Measurements from ENCODE around the gene CRYBG2. TPM values are rescaled to one million over a fixed set of nuclear protein-coding genes. Genes with fewer than 3 reads are reported as not detected.

The CRYBG2 gene
- total RNA-seq, 4 donors from 2014 or later: 0.35 to 2.7 (median 0.50) TPM

DNA sequence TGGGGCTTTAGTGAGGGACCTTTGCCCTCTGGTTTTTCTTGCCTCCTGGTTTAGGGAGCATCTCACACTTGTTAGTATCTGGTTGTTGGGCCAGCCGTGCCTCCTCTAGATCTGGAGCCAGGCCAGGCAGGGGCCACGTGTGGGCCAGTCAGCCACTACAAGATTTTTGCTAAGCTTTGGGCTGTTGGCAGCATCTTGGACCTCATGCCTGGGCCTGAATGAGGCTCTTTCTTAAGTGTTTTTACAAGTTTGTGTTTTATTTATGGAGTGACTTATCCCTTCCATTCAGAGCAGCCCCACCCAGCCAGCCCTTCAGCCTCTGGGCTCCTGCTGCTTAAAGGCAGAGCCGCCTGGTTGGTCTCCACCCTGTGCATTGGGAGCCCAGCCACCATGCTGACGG, 75.6 kb downstream of the CRYBG2 start:
- no peak for ATAC-seq
- H3K9me3 ChIP-seq: no peaks in the 10 kb centered on the region
- WGBS, 2 donors (ENCODE audit: low coverage in 1 of 2): 33 to 49% methylated on average over 3 of the region's 4 CpGs

DNA sequence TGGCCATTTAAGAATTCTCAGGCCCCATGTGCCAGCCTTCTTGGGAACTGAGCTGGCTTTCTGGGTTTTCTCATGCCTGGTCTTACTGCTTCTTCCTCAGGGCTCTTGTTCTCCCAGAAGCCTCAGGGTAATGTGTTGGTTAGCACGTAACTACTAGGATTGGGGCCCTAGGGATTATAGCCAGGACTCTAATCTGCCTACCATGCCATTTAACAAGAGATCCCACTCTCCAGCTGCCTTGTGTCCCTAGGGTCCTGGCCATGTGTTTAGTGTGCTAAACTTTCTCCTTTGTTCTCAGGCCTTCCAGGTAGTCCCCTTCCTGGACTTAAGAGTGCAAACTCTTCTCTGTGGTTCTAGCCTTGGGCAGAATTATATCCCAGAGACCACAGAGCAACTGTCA, 76.2 kb downstream of the CRYBG2 start:
- Histone ChIP-seq H3K4me1 (peaks cover 0 to 72% (median 49%) of the 10 kb centered on the region in 3 donors), H3K36me3 (peaks cover 0 to 6% of the 10 kb centered on the region in 2 donors), H3K9me3 (no peaks in the 10 kb centered on the region), H3K27ac (peak overlapping the region in 3 of 4 donors; percentile 95 to 97 (median 95)), H3K27me3 (no peaks in the 10 kb centered on the region), H3K4me3 (no peak overlapping the region)
- ATAC-seq: no peak
- 75% methylated on average over 1 of the region's 1 CpG; no CpG with 5 or more reads in 1 of the 2 donors for WGBS, 2 donors (ENCODE audit: low coverage in 1 of 2)
- TF ChIP-seq POLR2AphosphoS5 (IDR thresholded peaks at IDR 0.05): no peak
- TF ChIP-seq, protein P1, sequence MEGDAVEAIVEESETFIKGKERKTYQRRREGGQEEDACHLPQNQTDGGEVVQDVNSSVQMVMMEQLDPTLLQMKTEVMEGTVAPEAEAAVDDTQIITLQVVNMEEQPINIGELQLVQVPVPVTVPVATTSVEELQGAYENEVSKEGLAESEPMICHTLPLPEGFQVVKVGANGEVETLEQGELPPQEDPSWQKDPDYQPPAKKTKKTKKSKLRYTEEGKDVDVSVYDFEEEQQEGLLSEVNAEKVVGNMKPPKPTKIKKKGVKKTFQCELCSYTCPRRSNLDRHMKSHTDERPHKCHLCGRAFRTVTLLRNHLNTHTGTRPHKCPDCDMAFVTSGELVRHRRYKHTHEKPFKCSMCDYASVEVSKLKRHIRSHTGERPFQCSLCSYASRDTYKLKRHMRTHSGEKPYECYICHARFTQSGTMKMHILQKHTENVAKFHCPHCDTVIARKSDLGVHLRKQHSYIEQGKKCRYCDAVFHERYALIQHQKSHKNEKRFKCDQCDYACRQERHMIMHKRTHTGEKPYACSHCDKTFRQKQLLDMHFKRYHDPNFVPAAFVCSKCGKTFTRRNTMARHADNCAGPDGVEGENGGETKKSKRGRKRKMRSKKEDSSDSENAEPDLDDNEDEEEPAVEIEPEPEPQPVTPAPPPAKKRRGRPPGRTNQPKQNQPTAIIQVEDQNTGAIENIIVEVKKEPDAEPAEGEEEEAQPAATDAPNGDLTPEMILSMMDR (IDR thresholded peaks at IDR 0.05): no peak
- no peak for TF ChIP-seq POLR2A (IDR thresholded peaks at IDR 0.05)
- TF ChIP-seq EP300 (IDR thresholded peaks at IDR 0.05): no peak

More for the DNA sequence above, 75.6 kb downstream of the CRYBG2 start:
- Histone ChIP-seq H3K27ac (peak overlapping the region in 3 of 4 donors; percentile 95 to 97 (median 95)), H3K4me1 (peaks cover 0 to 75% (median 49%) of the 10 kb centered on the region in 3 donors), H3K36me3 (peaks cover 0 to 6% of the 10 kb centered on the region in 2 donors), H3K27me3 (no peaks in the 10 kb centered on the region), H3K4me3 (no peak overlapping the region)
- TF ChIP-seq, protein P1 (IDR thresholded peaks at IDR 0.05): no peak
- TF ChIP-seq POLR2AphosphoS5 (IDR thresholded peaks at IDR 0.05) (no peak), EP300 (IDR thresholded peaks at IDR 0.05) (no peak), POLR2A (IDR thresholded peaks at IDR 0.05) (no peak)

DNA sequence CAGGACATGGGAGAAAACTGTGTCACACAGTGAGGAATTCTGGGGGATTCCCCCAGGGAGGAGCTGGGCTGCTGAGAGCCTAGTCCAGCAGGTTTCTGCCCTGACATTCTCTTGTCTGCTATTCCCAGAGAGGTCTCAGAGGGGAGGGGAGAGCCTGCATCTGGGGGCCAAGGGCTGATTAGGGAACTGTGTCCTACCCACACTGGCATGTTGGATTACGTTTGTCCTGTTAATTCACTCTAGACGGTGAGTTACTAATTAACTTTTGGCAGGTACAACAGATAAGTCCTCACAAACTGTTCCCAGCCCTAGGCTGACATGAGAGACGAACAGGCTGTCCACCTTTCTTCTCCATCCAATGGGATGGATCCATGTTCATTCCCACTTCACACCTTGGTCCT, 76.7 kb downstream of the CRYBG2 start:
- no peaks in the 10 kb centered on the region for H3K9me3 ChIP-seq
- H3K36me3 ChIP-seq: peaks cover 0 to 6% of the 10 kb centered on the region in 2 donors
- 100% methylated on average over 1 of the region's 3 CpGs; no CpG with 5 or more reads in 1 of the 2 donors for WGBS, 2 donors (ENCODE audit: low coverage in 1 of 2)
- TF ChIP-seq EP300 (IDR thresholded peaks at IDR 0.05): no peak
- TF ChIP-seq POLR2AphosphoS5 (IDR thresholded peaks at IDR 0.05): no peak
- TF ChIP-seq POLR2A (IDR thresholded peaks at IDR 0.05): no peak
- TF ChIP-seq, protein P1 (IDR thresholded peaks at IDR 0.05): no peak
- H3K27me3 ChIP-seq: no peaks in the 10 kb centered on the region
- H3K4me1 ChIP-seq: peaks cover 0 to 67% (median 49%) of the 10 kb centered on the region in 3 donors
- peak overlapping the region in 3 of 4 donors; percentile 95 to 97 (median 95) for H3K27ac ChIP-seq
- H3K4me3 ChIP-seq: no peak overlapping the region
- no peak for ATAC-seq

DNA sequence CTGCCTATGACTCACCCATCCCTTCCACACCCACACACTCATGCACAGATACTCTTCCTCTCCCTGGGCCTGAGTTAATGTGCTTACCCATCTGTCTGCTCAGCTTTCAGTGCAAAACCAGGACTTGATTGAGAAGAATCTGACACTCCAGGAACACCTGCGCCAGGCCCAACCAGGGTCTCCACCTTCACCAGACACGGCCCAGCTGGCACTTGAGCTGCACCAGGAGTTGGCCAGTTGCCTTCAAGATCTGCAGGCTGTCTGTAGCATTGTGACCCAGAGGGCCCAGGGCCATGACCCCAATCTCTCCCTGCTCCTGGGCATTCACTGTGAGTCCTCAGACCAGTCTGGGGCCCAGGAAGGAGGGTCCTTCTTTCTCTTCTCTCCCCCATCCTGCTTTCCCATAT, 77.5 kb downstream of the CRYBG2 start:
- no peak for ATAC-seq
- Histone ChIP-seq H3K27ac (peak overlapping the region in 3 of 4 donors; percentile 95 to 97 (median 95)), H3K9me3 (no peaks in the 10 kb centered on the region), H3K4me1 (peaks cover 0 to 59% (median 42%) of the 10 kb centered on the region in 3 donors), H3K27me3 (no peaks in the 10 kb centered on the region), H3K4me3 (no peak overlapping the region), H3K36me3 (peaks cover 0 to 15% of the 10 kb centered on the region in 2 donors)
- WGBS, 2 donors (ENCODE audit: low coverage in 1 of 2): no CpG with 5 or more reads among the region's 2 CpGs
- TF ChIP-seq EP300 (IDR thresholded peaks at IDR 0.05): no peak

DNA sequence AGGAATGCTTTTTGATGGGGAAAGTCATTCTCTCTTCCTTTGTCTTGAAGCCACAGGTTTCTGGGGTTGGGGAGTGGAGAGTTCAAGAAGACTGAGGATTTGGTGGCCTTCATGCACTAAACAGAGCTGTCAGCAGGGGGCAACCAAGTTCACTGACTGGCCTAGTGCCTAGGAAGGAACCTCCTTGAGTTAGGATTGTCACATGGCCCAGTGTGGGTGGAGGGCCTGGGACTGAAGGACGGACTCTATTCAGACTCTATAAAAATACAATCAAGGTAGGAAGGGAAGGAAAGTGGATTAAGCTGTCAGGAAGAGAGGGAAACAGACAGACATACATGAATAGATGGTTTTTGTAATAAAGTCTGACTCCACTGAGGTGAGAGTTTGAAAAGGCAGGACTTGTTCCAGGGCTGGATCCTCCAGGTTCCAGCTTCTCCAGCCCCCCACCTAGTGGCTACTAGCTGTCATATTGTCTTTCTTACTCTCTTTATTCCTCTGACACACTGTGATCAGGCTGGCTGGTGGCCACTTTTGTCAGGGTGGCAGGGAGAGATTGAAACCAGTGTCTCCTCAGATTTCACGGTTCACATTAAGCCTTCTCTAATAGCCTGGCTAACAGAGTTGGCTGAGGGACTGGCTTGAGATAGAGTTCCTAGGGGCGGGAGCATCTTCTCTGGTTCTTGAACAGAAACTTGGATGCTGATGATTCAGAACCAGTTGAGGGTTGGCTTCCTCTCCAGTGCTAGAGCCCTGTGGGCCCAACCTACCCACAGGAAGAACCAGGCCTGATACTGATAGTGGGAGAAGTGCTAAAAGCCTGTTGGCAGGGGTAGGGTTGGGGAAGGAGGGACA, 78.1 kb downstream of the CRYBG2 start:
- Histone ChIP-seq H3K36me3 (peaks cover 0 to 20% of the 10 kb centered on the region in 2 donors), H3K9me3 (no peaks in the 10 kb centered on the region), H3K4me1 (peaks cover 0 to 52% (median 36%) of the 10 kb centered on the region in 3 donors), H3K27me3 (no peaks in the 10 kb centered on the region), H3K4me3 (no peak overlapping the region), H3K27ac (peak overlapping the region; percentile 55 to 97 (median 95))
- TF ChIP-seq EP300 (IDR thresholded peaks at IDR 0.05) (no peak), POLR2AphosphoS5 (IDR thresholded peaks at IDR 0.05) (peak; percentile 57), POLR2A (IDR thresholded peaks at IDR 0.05) (no peak)
- TF ChIP-seq, protein P1 (IDR thresholded peaks at IDR 0.05): peak; percentile 86 to 91 (median 88)
- WGBS, 2 donors (ENCODE audit: low coverage in 1 of 2): 0% methylated on average over 2 of the region's 3 CpGs; no CpG with 5 or more reads in 1 of the 2 donors
- peak; percentile 70 for ATAC-seq

All from gastroesophageal sphincter (tissue), 4 donors.